Panc1 (cell line): ENCODE results near the gene LMNTD1. TPM values are rescaled to one million over a fixed set of nuclear protein-coding genes. Genes with fewer than 3 reads are reported as not detected.

Source experiments
- ATAC-seq: fragments of 200-7000 bp; cut with Tn5 transposase; 2 replicates; pipeline ENCODE4 v1.9.1; 2020; ENCODE audit warnings: mild to moderate bottlenecking, moderate library complexity
- BruUV-seq: library from RNA; stranded (reverse); fragments of 400-500 nt; replicated peaks from 2 replicates; lab custom pipeline; 2021; lab: Mats Ljungman, UMichigan
- CTCF ChIA-PET: fragments of 300-600 bp; sonication (Branson Sonifier 250); formaldehyde crosslinking; loops from one replicate; lab custom pipeline; 2022; ENCODE audit warnings: antibody characterized with exemption; lab: Charles Lee
- POLR2A ChIA-PET: fragments of 300-600 bp; sonication (Branson Sonifier 250); formaldehyde crosslinking; loops from one replicate; lab custom pipeline; 2022; ENCODE audit warnings: antibody characterized with exemption; lab: Charles Lee
- DNase-seq: peaks from one replicate; pipeline ENCODE4 v3.0.0-alpha.2; 2010; ENCODE audit warnings: low read depth, low spot score
- H3K27ac ChIP-seq: 2 replicates; pipeline ENCODE4 v1.5.1; 2011; ENCODE audit warnings: mild to moderate bottlenecking, low read length, inconsistent platforms
- H3K27me3 ChIP-seq: fragments of 200-500 bp; sonication (Bioruptor generic); 2 replicates; pipeline ENCODE4 v1.6.0; 2014; ENCODE audit warnings: low read length, inconsistent platforms; ENCODE audit not compliant: control insufficient read depth, insufficient read depth
- H3K36me3 ChIP-seq: fragments of 200-500 bp; sonication (Bioruptor generic); 2 replicates; pipeline ENCODE4 v1.5.1; 2014; ENCODE audit warnings: inconsistent platforms, mild to moderate bottlenecking, low read length, moderate library complexity; ENCODE audit not compliant: control insufficient read depth, insufficient read depth
- H3K4me1 ChIP-seq: 2 replicates; pipeline ENCODE4 v1.5.1; 2011; ENCODE audit warnings: inconsistent platforms, mild to moderate bottlenecking, low read length, moderate library complexity; ENCODE audit not compliant: control insufficient read depth, insufficient read depth
- H3K4me3 ChIP-seq, 2 experiments: 2 replicates each; pipeline ENCODE4 v1.5.1; 2011 to 2012; ENCODE audit warnings: low read depth in 2 of 2, low read length in 2 of 2, mild to moderate bottlenecking in 2 of 2, inconsistent platforms in 1 of 2, moderate library complexity in 1 of 2
- H3K9me3 ChIP-seq: fragments of 200-500 bp; sonication (Bioruptor generic); 2 replicates; pipeline ENCODE4 v1.5.1; 2014; ENCODE audit warnings: low read depth, mild to moderate bottlenecking, inconsistent platforms, low read length, moderate library complexity; ENCODE audit not compliant: control insufficient read depth, insufficient read depth
- POLR2AphosphoS5 ChIP-seq: IDR thresholded peaks from 2 replicates; pipeline ENCODE4 v1.6.1; 2012; ENCODE audit warnings: mild to moderate bottlenecking, low read depth, low read length, moderate library complexity
- SIN3A ChIP-seq: IDR thresholded peaks from 2 replicates; pipeline ENCODE4 v1.6.1; 2012; ENCODE audit warnings: low read depth, mild to moderate bottlenecking, low read length, moderate library complexity, borderline replicate concordance; ENCODE audit not compliant: insufficient read depth
- TCF7L2 ChIP-seq: IDR thresholded peaks from 2 replicates; pipeline ENCODE4 v1.6.1; 2011; ENCODE audit warnings: mild to moderate bottlenecking, low read depth, low read length, inconsistent platforms
- in situ Hi-C: cut with HindIII; loops from 2 replicates; pipeline ENCODE4 v1.10.0; 2016; ENCODE audit warnings: low sequenced_read_pairs, low pct_unique_long_range_greater_than_20kb
- intact Hi-C: fragments of 100-400 bp; cut with micrococcal nuclease; formaldehyde crosslinking; loops from one replicate; pipeline ENCODE4 v1.10.0; 2022; ENCODE audit not compliant: unreplicated experiment
- total RNA-seq: library from RNA; stranded (reverse); gene quantifications from one replicate; pipeline ENCODE4 v1.2.1, GENCODE V29; 2021; ENCODE audit not compliant: unreplicated experiment
- TF ChIP-seq, protein P1 (sequence below), 2 experiments: IDR thresholded peaks; 2 replicates each; pipeline ENCODE4 v1.6.1; 2011 to 2012; ENCODE audit warnings: low read depth in 2 of 2, control low read depth in 1 of 2, low read length in 1 of 2, mild to moderate bottlenecking in 1 of 2, moderate library complexity in 1 of 2; ENCODE audit not compliant: insufficient read depth in 1 of 2
- TF ChIP-seq, protein P2 (sequence below): fragments of 450-650 bp; IDR thresholded peaks from 2 replicates; pipeline ENCODE4 v1.5.1; 2017; ENCODE audit warnings: mild to moderate bottlenecking

The LMNTD1 gene
- total RNA-seq, 1 experiment from 2014 or later, result 0.13 TPM

DNA sequence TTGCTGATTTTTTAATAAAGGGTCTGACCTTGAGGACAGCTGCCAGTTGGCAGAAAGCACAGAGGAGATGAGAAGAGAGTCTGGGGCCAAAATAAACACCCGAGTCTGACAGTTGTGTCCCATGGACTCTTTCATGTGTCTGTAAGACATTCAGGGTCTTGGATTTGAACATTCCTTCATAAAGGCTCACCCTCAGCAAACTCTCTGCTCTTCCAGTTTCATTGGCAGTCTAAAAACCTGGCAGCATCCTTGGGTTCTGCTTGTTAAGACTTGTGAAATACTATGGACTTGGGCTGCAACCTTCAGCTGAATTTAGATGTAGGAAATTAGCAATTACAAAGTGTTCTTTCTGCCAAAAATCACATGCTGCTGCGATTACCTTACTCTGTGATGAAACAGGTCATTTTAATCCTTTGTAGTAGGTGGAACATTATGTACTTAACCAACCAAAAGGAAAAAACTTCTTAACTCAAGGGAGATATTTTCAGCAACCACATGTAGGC is 32.0 kb upstream of the LMNTD1 start:
- BruUV-seq, result no TSS peak
- Histone ChIP-seq H3K27me3 (peaks cover 2% of the 10 kb centered on the region; the same call in 1 of the 2 replicates), H3K4me1 (no peaks in the 10 kb centered on the region), H3K4me3 (no peak overlapping the region), H3K9me3 (peaks cover 14% of the 10 kb centered on the region; the same call in 1 of the 2 replicates), H3K36me3 (no peaks in the 10 kb centered on the region), H3K27ac (no peak overlapping the region)
- ChIA-PET CTCF (no interaction called here), POLR2A (interaction anchor here (0.6 kb wide), 1 partner anchor 477 kb away, joined by 3 read pairs; no protein-coding TSS in a partner anchor)
- in situ Hi-C loops (no loop called here), intact Hi-C loops (no loop called here)
- TF ChIP-seq, protein P1, sequence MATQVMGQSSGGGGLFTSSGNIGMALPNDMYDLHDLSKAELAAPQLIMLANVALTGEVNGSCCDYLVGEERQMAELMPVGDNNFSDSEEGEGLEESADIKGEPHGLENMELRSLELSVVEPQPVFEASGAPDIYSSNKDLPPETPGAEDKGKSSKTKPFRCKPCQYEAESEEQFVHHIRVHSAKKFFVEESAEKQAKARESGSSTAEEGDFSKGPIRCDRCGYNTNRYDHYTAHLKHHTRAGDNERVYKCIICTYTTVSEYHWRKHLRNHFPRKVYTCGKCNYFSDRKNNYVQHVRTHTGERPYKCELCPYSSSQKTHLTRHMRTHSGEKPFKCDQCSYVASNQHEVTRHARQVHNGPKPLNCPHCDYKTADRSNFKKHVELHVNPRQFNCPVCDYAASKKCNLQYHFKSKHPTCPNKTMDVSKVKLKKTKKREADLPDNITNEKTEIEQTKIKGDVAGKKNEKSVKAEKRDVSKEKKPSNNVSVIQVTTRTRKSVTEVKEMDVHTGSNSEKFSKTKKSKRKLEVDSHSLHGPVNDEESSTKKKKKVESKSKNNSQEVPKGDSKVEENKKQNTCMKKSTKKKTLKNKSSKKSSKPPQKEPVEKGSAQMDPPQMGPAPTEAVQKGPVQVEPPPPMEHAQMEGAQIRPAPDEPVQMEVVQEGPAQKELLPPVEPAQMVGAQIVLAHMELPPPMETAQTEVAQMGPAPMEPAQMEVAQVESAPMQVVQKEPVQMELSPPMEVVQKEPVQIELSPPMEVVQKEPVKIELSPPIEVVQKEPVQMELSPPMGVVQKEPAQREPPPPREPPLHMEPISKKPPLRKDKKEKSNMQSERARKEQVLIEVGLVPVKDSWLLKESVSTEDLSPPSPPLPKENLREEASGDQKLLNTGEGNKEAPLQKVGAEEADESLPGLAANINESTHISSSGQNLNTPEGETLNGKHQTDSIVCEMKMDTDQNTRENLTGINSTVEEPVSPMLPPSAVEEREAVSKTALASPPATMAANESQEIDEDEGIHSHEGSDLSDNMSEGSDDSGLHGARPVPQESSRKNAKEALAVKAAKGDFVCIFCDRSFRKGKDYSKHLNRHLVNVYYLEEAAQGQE (IDR thresholded peaks at IDR 0.05; ENCODE audit: insufficient read depth in 1 of 2, low read depth in 2 of 2, low read length in 1 of 2), result no peak
- TF ChIP-seq POLR2AphosphoS5 (no peak), TCF7L2 (no peak), SIN3A (no peak)
- TF ChIP-seq, protein P2, sequence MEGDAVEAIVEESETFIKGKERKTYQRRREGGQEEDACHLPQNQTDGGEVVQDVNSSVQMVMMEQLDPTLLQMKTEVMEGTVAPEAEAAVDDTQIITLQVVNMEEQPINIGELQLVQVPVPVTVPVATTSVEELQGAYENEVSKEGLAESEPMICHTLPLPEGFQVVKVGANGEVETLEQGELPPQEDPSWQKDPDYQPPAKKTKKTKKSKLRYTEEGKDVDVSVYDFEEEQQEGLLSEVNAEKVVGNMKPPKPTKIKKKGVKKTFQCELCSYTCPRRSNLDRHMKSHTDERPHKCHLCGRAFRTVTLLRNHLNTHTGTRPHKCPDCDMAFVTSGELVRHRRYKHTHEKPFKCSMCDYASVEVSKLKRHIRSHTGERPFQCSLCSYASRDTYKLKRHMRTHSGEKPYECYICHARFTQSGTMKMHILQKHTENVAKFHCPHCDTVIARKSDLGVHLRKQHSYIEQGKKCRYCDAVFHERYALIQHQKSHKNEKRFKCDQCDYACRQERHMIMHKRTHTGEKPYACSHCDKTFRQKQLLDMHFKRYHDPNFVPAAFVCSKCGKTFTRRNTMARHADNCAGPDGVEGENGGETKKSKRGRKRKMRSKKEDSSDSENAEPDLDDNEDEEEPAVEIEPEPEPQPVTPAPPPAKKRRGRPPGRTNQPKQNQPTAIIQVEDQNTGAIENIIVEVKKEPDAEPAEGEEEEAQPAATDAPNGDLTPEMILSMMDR, result no peak
- no peak for ATAC-seq
- DNase-seq, result no peak

DNA sequence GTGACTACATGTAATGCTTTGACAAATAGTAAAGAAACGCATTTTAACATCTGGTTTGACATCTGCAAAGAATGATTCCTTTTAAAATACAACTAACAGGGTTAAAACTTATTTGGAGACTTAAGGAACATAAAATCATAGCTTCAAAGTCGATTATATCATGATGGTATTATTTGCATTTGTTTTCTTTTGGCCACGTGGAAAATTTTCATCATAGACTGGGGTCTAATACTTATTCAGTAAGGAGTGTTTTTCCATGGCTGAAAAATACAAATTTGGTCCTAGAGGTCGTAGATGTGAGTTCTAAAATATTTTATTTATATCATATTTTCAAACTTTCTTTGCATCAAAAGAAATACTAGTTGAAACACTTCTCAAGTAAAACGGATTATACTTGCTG is 31.5 kb upstream of the LMNTD1 start:
- peaks cover 14% of the 10 kb centered on the region; the same call in 1 of the 2 replicates for H3K9me3 ChIP-seq
- H3K36me3 ChIP-seq, result no peaks in the 10 kb centered on the region
- H3K4me1 ChIP-seq, result no peaks in the 10 kb centered on the region
- in situ Hi-C loops, result no loop called here
- no peak overlapping the region for H3K27ac ChIP-seq
- no TSS peak for BruUV-seq
- ATAC-seq (no peak), DNase-seq (no peak)
- ChIA-PET CTCF (no interaction called here), POLR2A (no interaction called here)
- intact Hi-C loops, result no loop called here
- no peak overlapping the region for H3K4me3 ChIP-seq
- peaks cover 2% of the 10 kb centered on the region; the same call in 1 of the 2 replicates for H3K27me3 ChIP-seq
- TF ChIP-seq SIN3A, result no peak

DNA sequence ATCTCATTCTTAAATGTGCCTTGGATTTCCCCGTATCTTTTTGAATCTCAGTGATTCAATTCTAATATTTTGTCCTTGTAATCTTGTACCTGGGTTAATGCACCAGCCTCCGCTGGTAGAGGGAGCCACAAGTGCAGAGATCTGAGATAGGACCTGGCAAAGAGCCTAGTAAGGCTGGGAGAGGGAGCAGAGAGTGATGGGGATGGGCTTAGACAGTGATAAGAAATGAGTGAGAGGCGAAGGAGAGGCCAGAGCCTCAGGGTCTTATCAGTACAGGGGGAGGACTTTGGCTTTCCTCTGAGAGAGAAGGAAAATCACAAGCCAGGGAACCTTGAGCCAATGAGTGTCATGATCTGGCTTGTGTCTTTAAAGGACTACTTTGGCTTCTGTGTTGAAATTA is 30.5 kb upstream of the LMNTD1 start:
- Histone ChIP-seq H3K4me3 (no peak overlapping the region), H3K27me3 (peaks cover 2% of the 10 kb centered on the region; the same call in 1 of the 2 replicates), H3K36me3 (no peaks in the 10 kb centered on the region), H3K9me3 (peaks cover 14% of the 10 kb centered on the region; the same call in 1 of the 2 replicates), H3K27ac (no peak overlapping the region), H3K4me1 (no peaks in the 10 kb centered on the region)
- ChIA-PET CTCF (no interaction called here), POLR2A (no interaction called here)
- BruUV-seq, result no TSS peak
- ATAC-seq (no peak), DNase-seq (no peak)
- intact Hi-C loops, result no loop called here
- in situ Hi-C loops, result no loop called here
- TF ChIP-seq TCF7L2 (no peak), SIN3A (no peak), POLR2AphosphoS5 (no peak)
- TF ChIP-seq, protein P2, result no peak
- TF ChIP-seq, protein P1 (IDR thresholded peaks at IDR 0.05; ENCODE audit: insufficient read depth in 1 of 2, low read depth in 2 of 2, low read length in 1 of 2), result no peak
